ELF-1 (cell line): ENCODE data around the gene MYL12B.
"Not testable (repeated sequence)": the region's sequence is repeated elsewhere in the genome, so short reads cannot be mapped to it uniquely, and the experiment has no call there.

Experiments used
- DNase-seq: peaks from one replicate; pipeline ENCODE4 v3.0.0-alpha.2; 2016; ENCODE audit warnings: low read depth, low spot score

Gene MYL12B

DNA sequence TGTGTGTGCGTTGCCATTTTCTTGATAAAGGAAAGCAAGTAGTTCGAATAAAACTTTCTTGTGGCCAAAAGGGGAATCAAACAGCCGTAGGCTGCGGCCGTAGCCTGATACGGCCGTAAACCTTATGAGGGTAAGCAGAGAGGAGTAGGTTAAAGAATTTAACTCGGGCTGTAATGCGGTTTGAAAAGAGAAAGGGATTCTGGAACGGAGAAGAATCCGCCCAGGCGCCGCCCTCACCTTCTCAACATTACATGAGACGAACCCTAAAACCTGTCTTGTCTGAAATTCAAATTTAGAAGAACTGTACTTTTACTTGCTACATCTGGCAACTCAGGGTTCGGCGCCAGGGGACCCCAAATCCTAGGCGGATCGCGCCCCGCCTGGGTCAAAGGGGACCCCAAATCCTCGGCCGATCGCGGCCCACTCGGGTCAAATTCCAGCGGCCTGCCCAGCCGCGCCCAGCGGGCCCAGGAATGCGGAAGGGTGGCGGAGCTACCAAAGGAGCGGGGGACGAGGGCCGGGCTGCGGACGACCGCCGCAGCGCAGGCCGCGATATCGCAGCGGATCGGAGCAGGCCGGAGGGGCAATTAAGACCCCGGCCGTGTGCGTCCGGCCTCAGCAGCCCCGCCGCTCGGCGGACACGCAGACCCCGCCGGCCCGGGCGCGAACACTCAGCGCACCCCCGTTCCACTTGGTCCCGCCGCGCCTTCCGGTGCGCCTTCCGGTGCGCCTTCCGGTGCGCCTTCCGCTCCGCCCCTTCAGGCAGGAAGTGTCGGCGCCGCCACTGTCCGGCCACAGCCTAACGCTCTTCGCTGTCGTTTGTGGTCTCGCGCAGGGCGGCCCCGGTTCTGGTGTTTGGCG lies at the start of gene MYL12B:
Gene MYL12B (plus strand): TSS at position 761 of the 861 bp plus-strand sequence. CDS start 10,766 bp downstream, outside the sequence.
- DNase-seq, result peak; percentile 90

GRCh38 chr18:3212657-3213056 lies 49.3 kb upstream of the MYL12B start:
- DNase-seq, result no peak

GRCh38 chr18:3213300-3214059 lies 48.5 kb upstream of the MYL12B start:
- DNase-seq, result no peak

GRCh38 chr18:3214855-3215637 lies 46.9 kb upstream of the MYL12B start:
- peak; percentile 24 for DNase-seq

- DNase-seq, result no peak
Measured at GRCh38 chr18:3216987-3217386, 44.9 kb upstream of the MYL12B start.

DNA sequence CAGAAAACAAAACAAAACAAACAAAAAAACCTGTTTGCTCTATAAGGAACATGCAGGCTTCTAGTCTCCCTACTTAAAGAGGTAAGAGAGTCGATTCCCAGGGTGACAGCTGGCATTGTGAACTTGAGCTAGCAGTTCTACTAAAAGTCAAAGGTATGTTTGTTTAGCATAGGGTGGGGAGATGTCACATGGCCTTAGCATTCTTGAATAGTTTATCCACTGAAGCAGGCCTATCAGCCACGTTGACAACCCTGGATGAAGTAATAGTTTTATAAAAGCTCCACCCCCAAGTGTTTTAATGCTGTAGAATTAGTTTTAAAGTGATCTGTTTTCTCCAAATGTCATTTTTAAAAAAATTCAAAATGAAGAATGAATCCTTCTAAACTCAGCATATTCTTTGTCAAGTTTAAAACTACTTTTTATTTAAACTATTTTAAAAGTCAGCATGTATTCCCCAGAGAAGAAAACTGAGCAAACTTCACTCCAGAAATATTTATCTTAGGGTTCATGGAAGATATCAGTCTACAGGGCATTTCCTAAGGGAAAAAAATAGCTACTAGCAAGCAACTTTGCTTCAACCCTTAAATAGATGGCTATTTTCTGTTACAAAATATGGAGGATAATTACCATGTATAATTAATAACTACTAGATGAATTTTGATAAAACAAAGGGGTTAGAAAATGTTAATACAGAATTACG lies 43.8 kb upstream of the MYL12B start:
- DNase-seq, result no peak

- no peak for DNase-seq
Measured at GRCh38 chr18:3218819-3219218, 43.1 kb upstream of the MYL12B start.

DNA sequence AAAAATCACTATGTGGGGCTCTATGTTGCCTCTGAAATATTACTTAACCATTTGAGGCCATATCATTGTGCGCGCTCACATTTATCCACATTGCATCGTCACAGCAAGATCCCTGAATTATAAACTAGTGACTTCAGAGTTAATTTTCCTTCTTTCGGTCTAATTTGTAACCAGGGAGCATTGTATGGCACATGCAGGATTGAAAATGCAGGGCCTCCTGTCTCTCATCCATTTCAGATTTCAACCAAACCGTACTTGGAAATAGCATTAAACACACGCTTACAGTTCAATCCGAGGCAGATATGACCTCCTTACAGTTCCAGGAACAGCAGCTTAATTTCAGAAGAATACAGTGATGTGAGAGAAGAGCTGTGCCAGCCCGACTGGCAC lies 42.7 kb upstream of the MYL12B start:
- DNase-seq, result no peak

GRCh38 chr18:3219631-3220335 lies 42.1 kb upstream of the MYL12B start, which contains the start of gene MYOM1:
Gene MYOM1, minus strand, starts transcription at chr18:3219968. Its CDS starts 4,745 bp downstream, at chr18:3215223.
- no peak for DNase-seq

DNA sequence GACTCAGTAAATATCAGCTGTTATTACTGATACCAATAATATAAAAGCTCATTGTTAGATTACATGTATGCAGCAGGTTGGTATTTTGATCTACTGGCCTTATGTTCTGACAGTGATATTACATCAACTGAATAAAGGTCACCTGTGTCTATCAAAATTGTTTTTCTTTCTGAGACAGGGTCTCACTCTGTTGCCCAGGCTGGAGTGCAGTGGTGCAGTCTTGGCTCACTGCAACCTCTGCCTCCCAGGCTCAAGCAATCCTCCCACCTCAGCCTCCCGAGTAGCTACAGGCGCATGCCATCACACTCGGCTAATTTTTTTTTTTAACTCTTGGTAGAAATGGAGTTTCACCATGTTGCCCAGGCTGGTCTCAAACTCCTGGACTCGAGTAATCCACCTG lies 41.1 kb upstream of the MYL12B start:
- DNase-seq, result not testable (repeated sequence)

DNA sequence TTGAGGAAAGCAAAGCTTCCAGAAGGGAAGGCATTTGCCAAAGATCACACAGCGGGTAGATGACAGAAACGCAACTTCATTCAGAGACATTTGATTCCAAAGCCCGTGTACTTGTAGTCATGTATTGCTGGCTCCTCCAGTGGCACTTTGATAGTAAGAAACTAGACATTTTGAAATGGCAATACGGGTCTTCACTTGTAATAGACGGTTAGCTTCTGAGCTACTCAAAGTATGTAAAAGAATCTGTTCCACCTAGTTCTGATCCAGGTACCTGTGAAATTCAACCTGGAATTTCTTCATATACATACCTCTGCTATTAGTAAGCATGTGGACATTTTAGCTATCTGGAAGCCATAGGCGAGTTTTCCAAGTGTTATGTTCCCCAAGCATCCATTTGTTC lies 40.4 kb upstream of the MYL12B start:
- no peak for DNase-seq

DNA sequence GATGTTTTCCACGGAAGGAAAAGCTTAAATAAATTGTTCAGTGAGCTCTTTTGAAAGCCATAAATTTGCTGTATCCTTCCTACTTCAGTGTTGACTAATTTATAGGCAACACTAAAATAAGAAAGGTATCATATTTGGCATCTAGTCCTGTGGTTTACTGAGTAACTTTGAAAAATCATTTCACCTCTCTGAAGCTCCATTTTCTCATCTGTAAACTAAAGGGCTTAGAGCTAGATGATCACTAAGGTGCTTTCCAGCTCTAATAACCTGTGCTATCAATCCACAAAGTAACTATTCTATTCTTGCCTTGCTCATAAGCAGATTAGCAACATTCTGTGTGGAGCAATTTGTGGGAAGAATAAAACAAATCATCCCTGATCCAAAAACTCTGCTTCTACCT lies 38.6 kb upstream of the MYL12B start:
- no peak for DNase-seq

DNA sequence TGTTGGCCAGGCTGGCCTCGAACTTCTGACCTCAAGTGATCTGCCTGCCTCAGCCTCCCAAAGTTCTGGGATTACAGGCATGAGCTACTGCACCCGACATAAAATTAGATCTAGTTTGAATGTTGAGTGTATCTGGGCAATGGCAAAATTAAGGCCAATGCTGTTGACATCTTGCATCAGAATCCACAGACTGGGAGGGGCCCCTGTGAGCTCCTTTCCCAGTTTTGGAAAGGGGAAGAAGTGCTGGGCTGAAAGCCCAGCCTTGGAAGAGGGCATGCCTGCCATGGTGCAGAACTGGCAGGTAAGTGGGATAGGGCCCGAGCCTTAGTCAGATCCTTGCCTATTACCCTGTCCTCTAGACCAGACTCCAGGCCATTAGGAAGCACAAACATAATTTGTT lies 37.7 kb upstream of the MYL12B start:
- DNase-seq, result no peak

DNA sequence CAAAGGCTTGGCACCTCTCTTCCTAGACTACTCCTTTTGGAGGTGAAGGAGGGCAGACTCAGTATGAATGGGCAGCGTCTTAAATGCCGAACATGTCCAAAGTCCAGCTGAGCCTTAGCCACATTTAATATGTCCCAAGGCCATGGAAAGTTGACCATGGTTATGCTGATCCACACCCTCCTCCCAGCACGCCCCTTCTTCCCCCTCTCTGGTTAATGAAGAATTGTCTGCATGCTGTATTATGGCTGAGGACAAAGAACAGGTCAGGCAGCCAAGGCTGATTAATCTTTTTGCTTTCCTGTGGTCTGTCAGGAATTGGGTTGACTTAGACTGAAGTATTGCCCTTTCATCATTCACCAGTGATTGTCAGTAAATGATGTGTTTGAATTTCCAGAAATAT lies 36.3 kb upstream of the MYL12B start:
- no peak for DNase-seq

DNA sequence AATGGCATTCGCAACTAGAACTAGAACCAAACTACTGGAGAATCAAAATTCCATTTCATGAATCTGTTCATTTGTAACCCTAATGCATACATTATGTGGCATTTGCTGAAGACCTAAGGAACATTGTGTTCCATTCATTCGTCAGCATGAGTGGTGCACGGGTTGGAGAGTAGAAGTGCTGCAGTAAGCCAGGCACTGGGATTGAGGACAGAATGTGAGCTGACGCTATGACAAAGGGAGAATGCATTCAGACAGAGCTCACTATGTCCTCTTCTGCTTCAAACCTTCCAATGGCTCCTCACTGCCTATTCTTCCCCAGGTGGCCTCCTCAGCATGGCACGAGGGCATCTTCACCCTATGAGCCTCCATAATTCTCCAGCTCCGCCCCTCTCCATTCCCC lies 35.9 kb upstream of the MYL12B start:
- no peak for DNase-seq

- no peak for DNase-seq
Measured at GRCh38 chr18:3230401-3231334, 31.3 kb upstream of the MYL12B start.

- no peak for DNase-seq
Measured at GRCh38 chr18:3233004-3233403, 28.9 kb upstream of the MYL12B start.

- DNase-seq, result no peak
Measured at GRCh38 chr18:3233433-3234168, 28.3 kb upstream of the MYL12B start.

DNA sequence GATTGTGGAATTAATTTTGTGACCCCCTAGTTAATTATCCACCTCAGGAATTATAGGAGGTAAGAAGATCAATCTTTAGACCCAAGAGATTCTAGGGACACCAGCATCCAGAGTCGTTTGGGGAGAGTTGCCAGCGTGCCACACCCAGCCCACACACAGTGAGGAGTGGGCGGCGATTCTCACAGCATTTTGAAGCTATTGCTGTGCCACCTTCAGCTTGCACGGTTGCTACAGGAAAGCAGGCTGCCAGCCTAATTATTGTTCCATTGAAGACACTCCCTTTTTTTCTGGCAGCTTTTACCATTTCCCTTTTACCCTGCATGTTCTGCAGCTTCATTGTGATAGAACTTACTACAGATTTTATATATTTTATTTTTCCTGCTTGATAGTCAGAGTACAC lies 27.5 kb upstream of the MYL12B start:
- DNase-seq, result no peak
